Activated naive CD8-positive, alpha-beta T cell treated with anti-CD3 and anti-CD28 coated beads for 36 hours (primary cell): ENCODE data around the gene TOGARAM1. TPM values are rescaled to one million over a fixed set of nuclear protein-coding genes. Genes with fewer than 3 reads are reported as not detected.

Experiments
- DNase-seq: peaks from one replicate; pipeline ENCODE4 v3.0.0; 2021
- H3K27ac Mint-ChIP-seq: one replicate; pipeline ENCODE4 v1.8.0; 2022; ENCODE audit warnings: mild to moderate bottlenecking, moderate library complexity, mixed read lengths
- H3K27me3 Mint-ChIP-seq: one replicate; pipeline ENCODE4 v1.8.0; 2022; ENCODE audit warnings: mild to moderate bottlenecking, mixed read lengths
- H3K36me3 Mint-ChIP-seq: one replicate; pipeline ENCODE4 v1.8.0; 2021; ENCODE audit warnings: mild to moderate bottlenecking, mixed read lengths
- H3K4me1 Mint-ChIP-seq: one replicate; pipeline ENCODE4 v1.8.0; 2021; ENCODE audit warnings: mixed read lengths
- H3K4me3 Mint-ChIP-seq: one replicate; pipeline ENCODE4 v1.8.0; 2022; ENCODE audit warnings: mild to moderate bottlenecking, moderate library complexity, mixed read lengths
- H3K9me3 Mint-ChIP-seq: one replicate; pipeline ENCODE4 v1.8.0; 2022; ENCODE audit warnings: mixed read lengths
- total RNA-seq, 2 experiments: library from RNA; stranded (reverse); gene quantifications; one replicate each; pipeline ENCODE4 v1.2.3, GENCODE V29; 2021

TOGARAM1 gene
- total RNA-seq, 2 experiments from 2014 or later: 6.2 to 7.5 TPM

DNA sequence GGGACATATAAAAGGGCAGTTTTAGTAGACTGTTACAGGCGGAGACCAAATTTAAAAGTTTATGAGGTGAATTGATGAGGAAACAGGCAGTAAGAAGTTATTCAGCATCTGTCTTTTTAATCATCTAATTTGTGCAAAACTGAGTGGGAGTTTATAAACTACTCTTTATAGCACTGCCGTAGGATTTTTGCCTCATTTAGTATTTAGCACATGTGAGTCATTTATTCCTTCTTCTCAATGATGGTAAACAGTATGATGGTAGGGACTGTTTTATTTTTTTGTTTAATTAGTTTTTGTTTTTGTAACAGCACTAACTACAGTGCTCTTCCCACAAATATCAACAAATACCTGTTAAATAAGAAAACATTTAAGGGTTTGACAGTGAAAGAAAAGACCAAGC, 20.6 kb downstream of the TOGARAM1 start:
- H3K4me1 Mint-ChIP-seq: peaks cover 16% of the 10 kb centered on the region
- no peak overlapping the region for H3K4me3 Mint-ChIP-seq
- H3K27me3 Mint-ChIP-seq: no peaks in the 10 kb centered on the region
- no peak overlapping the region for H3K27ac Mint-ChIP-seq
- peaks cover 18% of the 10 kb centered on the region for H3K36me3 Mint-ChIP-seq
- no peaks in the 10 kb centered on the region for H3K9me3 Mint-ChIP-seq
- no peak for DNase-seq

GRCh38 chr14:44988694-44989093, 26.7 kb downstream of the TOGARAM1 start:
- no peak for DNase-seq
- H3K27me3 Mint-ChIP-seq: no peaks in the 10 kb centered on the region
- H3K36me3 Mint-ChIP-seq: peaks cover 10% of the 10 kb centered on the region
- peaks cover 6% of the 10 kb centered on the region for H3K4me1 Mint-ChIP-seq
- no peak overlapping the region for H3K27ac Mint-ChIP-seq
- no peak overlapping the region for H3K4me3 Mint-ChIP-seq
- H3K9me3 Mint-ChIP-seq: peaks cover 1% of the 10 kb centered on the region

DNA sequence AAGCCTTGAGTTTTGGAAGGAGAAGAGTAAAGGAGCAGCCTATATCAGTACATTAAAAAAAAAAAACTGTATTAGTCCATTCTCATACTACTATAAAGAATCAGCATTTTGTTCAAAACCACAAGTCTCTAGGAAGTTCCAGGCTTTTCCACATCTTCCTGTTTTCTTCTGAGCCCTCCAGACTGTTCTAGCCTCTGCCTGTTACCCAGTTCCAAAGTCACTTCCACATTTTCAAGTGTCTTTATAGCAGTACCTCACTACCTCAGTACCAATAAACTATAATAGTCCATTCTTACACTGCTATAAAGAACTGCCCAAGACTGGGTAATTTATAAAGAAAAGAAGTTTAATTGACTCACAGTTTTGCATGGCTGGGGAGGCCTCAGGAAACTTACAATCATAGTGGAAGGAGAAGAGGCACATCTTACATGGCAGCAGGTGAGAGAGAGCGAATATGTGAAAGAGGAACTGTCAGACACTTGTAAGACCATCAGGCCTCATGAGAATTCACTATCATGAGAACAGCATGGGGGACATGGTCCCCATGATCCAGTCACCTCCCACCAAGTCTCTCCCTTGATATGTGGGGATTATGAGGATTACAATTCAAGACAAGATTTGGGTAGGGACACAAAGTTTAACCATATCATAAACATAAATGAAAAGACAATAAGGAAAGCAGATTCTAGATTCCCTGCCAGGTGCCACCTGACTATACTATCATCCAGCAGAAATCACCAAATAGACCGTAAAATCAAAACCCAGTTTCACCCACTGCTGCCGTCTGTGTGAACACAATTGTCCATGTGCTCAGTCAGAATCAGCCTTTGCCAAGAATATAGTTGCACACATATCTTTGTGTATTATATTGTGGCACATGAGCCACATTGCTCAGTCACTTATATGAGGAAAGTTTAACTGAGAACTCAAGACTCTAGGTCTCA, 27.8 kb downstream of the TOGARAM1 start:
- H3K36me3 Mint-ChIP-seq: peaks cover 10% of the 10 kb centered on the region
- H3K27me3 Mint-ChIP-seq: no peaks in the 10 kb centered on the region
- H3K27ac Mint-ChIP-seq: no peak overlapping the region
- peaks cover 1% of the 10 kb centered on the region for H3K9me3 Mint-ChIP-seq
- H3K4me1 Mint-ChIP-seq: peaks cover 6% of the 10 kb centered on the region
- H3K4me3 Mint-ChIP-seq: no peak overlapping the region
- no peak for DNase-seq

DNA sequence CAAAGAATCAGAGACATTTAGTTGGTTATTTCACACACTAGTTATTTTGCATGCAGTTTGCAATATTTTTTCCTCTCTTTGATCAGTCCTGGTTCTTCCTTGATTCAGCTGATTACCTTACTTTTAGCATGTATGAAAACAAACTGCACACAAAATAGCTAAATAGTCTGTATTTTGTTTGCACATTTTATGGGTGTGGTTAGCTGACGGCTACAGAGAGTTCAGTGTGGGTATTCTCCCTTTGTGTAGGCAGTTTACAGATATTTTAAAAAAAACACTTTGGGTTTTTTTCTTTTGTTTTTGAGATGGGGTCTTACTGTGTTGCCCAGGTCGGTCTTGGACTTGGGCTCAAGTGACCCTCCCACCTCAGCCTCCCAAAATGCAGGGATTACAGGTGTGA, 28.5 kb downstream of the TOGARAM1 start:
- DNase-seq: no peak
- Mint-ChIP-seq H3K4me3 (no peak overlapping the region), H3K36me3 (peaks cover 10% of the 10 kb centered on the region), H3K27me3 (no peaks in the 10 kb centered on the region), H3K9me3 (peaks cover 1% of the 10 kb centered on the region), H3K4me1 (peaks cover 6% of the 10 kb centered on the region), H3K27ac (no peak overlapping the region)

DNA sequence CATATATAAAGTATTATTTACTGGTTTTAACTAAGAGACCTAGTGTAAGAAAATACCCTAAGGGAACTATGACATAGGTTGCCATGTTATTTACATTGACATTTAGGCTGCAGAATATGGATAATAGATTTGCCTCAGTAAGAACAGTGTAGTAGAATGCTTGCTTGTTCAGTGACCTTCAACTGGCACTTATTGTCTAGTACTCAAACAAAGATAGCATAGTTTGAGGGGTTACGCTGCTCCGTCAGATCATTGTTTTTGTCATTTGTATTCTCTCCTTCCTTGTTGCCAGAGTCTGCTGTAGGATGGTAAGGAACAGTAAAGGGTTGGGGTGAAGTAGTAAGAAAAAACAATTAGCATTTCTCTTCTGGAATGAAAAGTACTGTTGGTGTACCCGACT, 33.2 kb downstream of the TOGARAM1 start:
- DNase-seq: no peak
- Mint-ChIP-seq H3K9me3 (no peaks in the 10 kb centered on the region), H3K27ac (no peak overlapping the region), H3K4me3 (no peak overlapping the region), H3K27me3 (no peaks in the 10 kb centered on the region), H3K36me3 (peaks cover 14% of the 10 kb centered on the region), H3K4me1 (no peaks in the 10 kb centered on the region)

GRCh38 chr14:44995770-44996294, 33.8 kb downstream of the TOGARAM1 start:
- Mint-ChIP-seq H3K36me3 (peaks cover 14% of the 10 kb centered on the region), H3K9me3 (no peaks in the 10 kb centered on the region), H3K27me3 (no peaks in the 10 kb centered on the region), H3K27ac (no peak overlapping the region), H3K4me1 (no peaks in the 10 kb centered on the region), H3K4me3 (no peak overlapping the region)
- DNase-seq: no peak

GRCh38 chr14:45003924-45004323, 41.9 kb downstream of the TOGARAM1 start:
- no peaks in the 10 kb centered on the region for H3K4me1 Mint-ChIP-seq
- H3K27me3 Mint-ChIP-seq: no peaks in the 10 kb centered on the region
- H3K4me3 Mint-ChIP-seq: no peak overlapping the region
- H3K9me3 Mint-ChIP-seq: no peaks in the 10 kb centered on the region
- H3K36me3 Mint-ChIP-seq: no peaks in the 10 kb centered on the region
- no peak for DNase-seq
- no peak overlapping the region for H3K27ac Mint-ChIP-seq

GRCh38 chr14:45015133-45015532, 53.1 kb downstream of the TOGARAM1 start:
- Mint-ChIP-seq H3K9me3 (no peaks in the 10 kb centered on the region), H3K4me1 (no peaks in the 10 kb centered on the region), H3K27ac (no peak overlapping the region), H3K36me3 (peaks cover 15% of the 10 kb centered on the region), H3K27me3 (no peaks in the 10 kb centered on the region), H3K4me3 (no peak overlapping the region)
- DNase-seq: no peak

- no peak overlapping the region for H3K4me3 Mint-ChIP-seq
- H3K36me3 Mint-ChIP-seq: peaks cover 12% of the 10 kb centered on the region
- no peaks in the 10 kb centered on the region for H3K27me3 Mint-ChIP-seq
- DNase-seq: no peak
- H3K27ac Mint-ChIP-seq: no peak overlapping the region
- peaks cover 6% of the 10 kb centered on the region for H3K4me1 Mint-ChIP-seq
- no peaks in the 10 kb centered on the region for H3K9me3 Mint-ChIP-seq
Measured at GRCh38 chr14:45028107-45028626, 66.2 kb downstream of the TOGARAM1 start.

DNA sequence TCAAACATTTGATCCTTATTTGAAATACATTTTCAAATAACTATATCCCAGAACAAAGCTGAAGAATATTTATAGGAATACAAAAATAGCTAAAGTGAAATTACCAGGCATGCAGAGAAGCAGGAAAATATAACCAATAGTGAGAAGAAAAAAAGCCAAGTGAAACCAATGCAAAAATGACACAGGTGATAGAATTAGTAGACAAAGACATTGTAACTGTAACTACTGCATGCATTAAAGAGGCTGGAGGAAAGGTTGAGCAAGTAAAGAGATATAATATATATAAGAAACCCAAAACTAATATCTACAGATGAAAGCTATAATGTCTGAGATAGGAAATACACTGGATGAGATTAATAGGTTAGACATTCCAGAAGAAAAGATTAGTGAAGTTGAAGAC, 72.7 kb downstream of the TOGARAM1 start:
- no peak for DNase-seq
- Mint-ChIP-seq H3K9me3 (no peaks in the 10 kb centered on the region), H3K36me3 (peaks cover 33% of the 10 kb centered on the region), H3K27me3 (no peaks in the 10 kb centered on the region), H3K27ac (no peak overlapping the region), H3K4me3 (no peak overlapping the region), H3K4me1 (no peaks in the 10 kb centered on the region)

DNA sequence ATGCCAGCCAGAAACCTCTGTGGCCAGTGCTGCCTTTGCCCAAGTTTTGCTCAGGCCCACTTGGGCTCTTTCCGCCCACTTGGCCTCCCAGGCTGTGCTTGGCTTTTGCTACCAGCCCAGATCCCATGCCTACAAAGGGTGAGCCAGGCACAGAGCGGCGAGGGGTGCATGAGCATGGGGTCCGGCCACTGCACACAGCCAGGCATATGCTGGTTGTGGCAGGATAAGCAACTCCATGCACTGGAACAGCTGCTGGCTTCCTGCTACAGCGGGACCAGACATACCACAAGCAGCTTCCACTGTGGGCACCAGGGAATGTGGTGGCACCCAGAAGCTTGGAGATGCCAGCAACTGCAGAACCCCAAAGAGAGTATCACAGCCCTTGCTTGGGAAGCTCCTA, 76.3 kb downstream of the TOGARAM1 start:
- no peak for DNase-seq
- no peaks in the 10 kb centered on the region for H3K27me3 Mint-ChIP-seq
- H3K27ac Mint-ChIP-seq: no peak overlapping the region
- no peaks in the 10 kb centered on the region for H3K9me3 Mint-ChIP-seq
- peaks cover 31% of the 10 kb centered on the region for H3K36me3 Mint-ChIP-seq
- no peak overlapping the region for H3K4me3 Mint-ChIP-seq
- H3K4me1 Mint-ChIP-seq: no peaks in the 10 kb centered on the region

DNA sequence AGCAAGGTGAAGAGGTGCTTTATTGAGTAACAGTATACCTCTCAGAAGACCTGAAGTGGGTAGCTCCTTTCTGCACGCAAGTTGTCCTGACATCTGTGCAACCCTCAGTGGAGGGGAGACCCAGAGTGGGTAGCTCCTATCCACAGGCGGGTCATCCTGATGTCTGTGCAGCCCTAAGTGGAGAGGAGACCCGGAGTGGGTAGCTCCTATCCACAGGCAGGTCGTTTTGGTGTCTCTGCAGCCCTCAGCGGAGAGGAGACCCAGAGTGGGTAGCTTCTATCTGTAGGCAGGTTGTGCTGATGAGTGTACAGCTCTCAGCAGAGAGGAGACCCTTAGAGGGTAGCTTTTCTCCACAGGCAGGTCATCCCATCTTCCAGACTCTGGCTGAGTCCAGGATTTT, 76.9 kb downstream of the TOGARAM1 start:
- H3K27me3 Mint-ChIP-seq: no peaks in the 10 kb centered on the region
- peaks cover 27% of the 10 kb centered on the region for H3K36me3 Mint-ChIP-seq
- no peak overlapping the region for H3K27ac Mint-ChIP-seq
- H3K9me3 Mint-ChIP-seq: no peaks in the 10 kb centered on the region
- no peak for DNase-seq
- H3K4me1 Mint-ChIP-seq: no peaks in the 10 kb centered on the region
- H3K4me3 Mint-ChIP-seq: no peak overlapping the region

- H3K4me3 Mint-ChIP-seq: no peak overlapping the region
- no peaks in the 10 kb centered on the region for H3K4me1 Mint-ChIP-seq
- H3K27ac Mint-ChIP-seq: no peak overlapping the region
- no peaks in the 10 kb centered on the region for H3K27me3 Mint-ChIP-seq
- peaks cover 23% of the 10 kb centered on the region for H3K36me3 Mint-ChIP-seq
- DNase-seq: no peak
- no peaks in the 10 kb centered on the region for H3K9me3 Mint-ChIP-seq
Measured at GRCh38 chr14:45039390-45039789, 77.4 kb downstream of the TOGARAM1 start.

DNA sequence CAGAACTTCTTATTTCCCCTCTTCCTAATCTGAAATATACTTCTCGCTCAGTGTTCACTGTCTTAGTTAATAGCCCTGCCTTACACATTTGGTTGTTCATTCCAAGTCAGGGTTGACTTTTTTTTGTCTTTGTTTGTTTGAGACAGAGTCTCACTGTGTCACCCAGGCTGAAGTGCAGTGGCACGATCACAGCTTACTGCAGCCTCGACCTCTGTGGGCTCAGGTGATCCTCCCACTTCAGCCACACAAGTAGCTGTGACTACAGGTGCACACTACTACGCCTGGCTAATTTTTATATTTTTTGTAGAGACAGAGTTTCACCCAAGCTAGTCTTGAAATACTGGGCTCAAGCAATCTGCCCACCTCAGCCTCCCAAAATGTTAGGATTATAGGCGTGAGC, 79.7 kb downstream of the TOGARAM1 start:
- H3K9me3 Mint-ChIP-seq: no peaks in the 10 kb centered on the region
- H3K4me1 Mint-ChIP-seq: no peaks in the 10 kb centered on the region
- no peak overlapping the region for H3K27ac Mint-ChIP-seq

DNA sequence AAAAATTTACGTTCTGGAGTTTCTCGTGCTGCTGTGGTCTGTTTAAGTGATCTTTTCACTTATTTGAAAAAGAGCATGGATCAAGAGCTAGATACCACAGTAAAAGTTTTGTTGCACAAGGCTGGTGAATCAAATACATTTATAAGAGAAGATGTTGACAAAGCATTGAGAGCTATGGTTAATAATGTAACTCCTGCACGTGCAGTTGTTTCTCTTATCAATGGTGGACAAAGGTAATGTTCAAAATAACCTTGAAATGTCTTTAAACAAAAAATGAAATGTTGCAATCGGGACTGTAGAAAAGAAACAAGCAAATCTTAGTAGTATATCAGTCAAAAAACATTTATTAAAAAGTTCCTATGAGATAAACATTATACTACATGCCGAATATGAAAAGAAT, 82.6 kb downstream of the TOGARAM1 start:
- Mint-ChIP-seq H3K4me1 (no peaks in the 10 kb centered on the region), H3K36me3 (peaks cover 14% of the 10 kb centered on the region), H3K9me3 (no peaks in the 10 kb centered on the region), H3K4me3 (no peak overlapping the region), H3K27me3 (no peaks in the 10 kb centered on the region), H3K27ac (no peak overlapping the region)
- no peak for DNase-seq

More for the DNA sequence above, 79.7 kb downstream of the TOGARAM1 start:
- H3K4me3 Mint-ChIP-seq: no peak overlapping the region
- no peak for DNase-seq
- peaks cover 24% of the 10 kb centered on the region for H3K36me3 Mint-ChIP-seq
- H3K27me3 Mint-ChIP-seq: no peaks in the 10 kb centered on the region

DNA sequence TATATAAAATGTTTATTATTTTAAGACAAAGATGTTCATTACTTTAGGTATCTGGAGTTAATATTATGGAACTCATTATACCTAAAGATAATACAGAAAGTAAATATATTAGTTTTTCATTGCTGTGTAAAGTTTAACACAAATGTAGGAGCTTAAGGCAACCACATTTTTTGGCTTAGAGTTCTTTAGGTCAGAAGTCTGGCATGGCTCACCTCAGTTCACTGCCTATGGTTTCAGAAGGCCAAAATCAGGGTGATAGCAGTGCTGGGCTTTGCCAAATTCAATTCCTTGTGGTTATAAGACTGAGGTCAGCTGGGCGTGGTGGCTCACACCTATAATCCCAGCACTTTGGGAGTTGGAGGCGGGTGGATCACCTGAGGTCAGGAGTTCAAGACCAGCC, 86.4 kb downstream of the TOGARAM1 start:
- Mint-ChIP-seq H3K27me3 (no peaks in the 10 kb centered on the region), H3K9me3 (no peaks in the 10 kb centered on the region), H3K4me1 (no peaks in the 10 kb centered on the region), H3K36me3 (peaks cover 11% of the 10 kb centered on the region), H3K4me3 (no peak overlapping the region), H3K27ac (no peak overlapping the region)
- no peak for DNase-seq
